Caco-2 (cell line): ENCODE data around the gene TECR. TPM values are rescaled to one million over a fixed set of nuclear protein-coding genes. Genes with fewer than 3 reads are reported as not detected.

ENCODE experiments used
- BruUV-seq: library from RNA; stranded (reverse); fragments of 400-500 nt; replicated peaks from 2 replicates; lab custom pipeline; 2021; lab: Mats Ljungman, UMichigan
- CTCF ChIA-PET: fragments of 300-600 bp; sonication (Branson Sonifier 250); formaldehyde crosslinking; loops from one replicate; lab custom pipeline; 2022; ENCODE audit warnings: antibody characterized with exemption; lab: Charles Lee
- POLR2A ChIA-PET: fragments of 300-600 bp; sonication (Branson Sonifier 250); formaldehyde crosslinking; loops from one replicate; lab custom pipeline; 2022; ENCODE audit warnings: antibody characterized with exemption; lab: Charles Lee
- DNase-seq, 2 experiments: peaks; one replicate each; pipeline versions ENCODE4 v3.0.0 to v3.0.0-alpha.2; 2020 to 2022
- H3K27me3 ChIP-seq: replicated peaks from 2 replicates; pipeline ENCODE4 v1.6.0; 2011; ENCODE audit warnings: low read length; ENCODE audit not compliant: control insufficient read depth, insufficient read depth
- H3K36me3 ChIP-seq: 2 replicates; pipeline ENCODE4 v1.5.1; 2011; ENCODE audit warnings: low read length; ENCODE audit not compliant: control insufficient read depth, insufficient read depth
- H3K4me1 ChIP-seq: fragments of 250-450 bp; sonication (Bioruptor Pico); 2 replicates; pipeline ENCODE4 v1.5.1; 2020; ENCODE audit warnings: mild to moderate bottlenecking
- H3K4me3 ChIP-seq: 2 replicates; pipeline ENCODE4 v1.5.1; 2011; ENCODE audit warnings: low read depth, mild to moderate bottlenecking, control low read depth, low read length
- H3K9me3 ChIP-seq: fragments of 250-450 bp; sonication (Bioruptor Pico); 2 replicates; pipeline ENCODE4 v1.5.1; 2020; ENCODE audit warnings: mild to moderate bottlenecking, moderate library complexity
- H3K27ac Mint-ChIP-seq: one replicate; pipeline ENCODE4 v1.8.0; 2022; ENCODE audit warnings: mixed read lengths; ENCODE audit not compliant: unreplicated experiment
- H3K27me3 Mint-ChIP-seq: one replicate; pipeline ENCODE4 v1.8.0; 2022; ENCODE audit warnings: mixed read lengths; ENCODE audit not compliant: insufficient read depth, unreplicated experiment
- H3K36me3 Mint-ChIP-seq: one replicate; pipeline ENCODE4 v1.8.0; 2022; ENCODE audit warnings: mild to moderate bottlenecking, mixed read lengths; ENCODE audit not compliant: insufficient read depth, unreplicated experiment
- H3K4me1 Mint-ChIP-seq: one replicate; pipeline ENCODE4 v1.8.0; 2022; ENCODE audit warnings: low read depth, mixed read lengths; ENCODE audit not compliant: unreplicated experiment
- H3K4me3 Mint-ChIP-seq: one replicate; pipeline ENCODE4 v1.8.0; 2022; ENCODE audit warnings: mild to moderate bottlenecking, moderate library complexity, mixed read lengths; ENCODE audit not compliant: unreplicated experiment
- H3K9me3 Mint-ChIP-seq: one replicate; pipeline ENCODE4 v1.8.0; 2022; ENCODE audit warnings: mixed read lengths; ENCODE audit not compliant: unreplicated experiment
- intact Hi-C: fragments of 100-400 bp; cut with micrococcal nuclease; formaldehyde crosslinking; loops from one replicate; pipeline ENCODE4 v1.10.0; 2022; ENCODE audit not compliant: unreplicated experiment
- total RNA-seq: library from RNA; stranded (reverse); gene quantifications from 2 replicates; pipeline ENCODE4 v1.2.3, GENCODE V29; 2022
- TF ChIP-seq, protein P1 (sequence below), 2 experiments: fragments of 200-600 bp in 1 of 2; IDR thresholded peaks; 1 replicate in 1 of 2; 2 replicates in 1 of 2; pipeline versions ENCODE4 v1.5.1 to v1.8.0; 2011 to 2022; ENCODE audit warnings: antibody characterized with exemption in 1 of 2, control low read depth in 1 of 2, inconsistent platforms in 1 of 2, low read depth in 1 of 2, low read length in 1 of 2, mild to moderate bottlenecking in 1 of 2, moderate library complexity in 1 of 2; ENCODE audit not compliant: insufficient read depth in 1 of 2, severe bottlenecking in 1 of 2, unreplicated experiment in 1 of 2

TECR gene
- total RNA-seq, 1 experiment from 2014 or later = 300 TPM

DNA sequence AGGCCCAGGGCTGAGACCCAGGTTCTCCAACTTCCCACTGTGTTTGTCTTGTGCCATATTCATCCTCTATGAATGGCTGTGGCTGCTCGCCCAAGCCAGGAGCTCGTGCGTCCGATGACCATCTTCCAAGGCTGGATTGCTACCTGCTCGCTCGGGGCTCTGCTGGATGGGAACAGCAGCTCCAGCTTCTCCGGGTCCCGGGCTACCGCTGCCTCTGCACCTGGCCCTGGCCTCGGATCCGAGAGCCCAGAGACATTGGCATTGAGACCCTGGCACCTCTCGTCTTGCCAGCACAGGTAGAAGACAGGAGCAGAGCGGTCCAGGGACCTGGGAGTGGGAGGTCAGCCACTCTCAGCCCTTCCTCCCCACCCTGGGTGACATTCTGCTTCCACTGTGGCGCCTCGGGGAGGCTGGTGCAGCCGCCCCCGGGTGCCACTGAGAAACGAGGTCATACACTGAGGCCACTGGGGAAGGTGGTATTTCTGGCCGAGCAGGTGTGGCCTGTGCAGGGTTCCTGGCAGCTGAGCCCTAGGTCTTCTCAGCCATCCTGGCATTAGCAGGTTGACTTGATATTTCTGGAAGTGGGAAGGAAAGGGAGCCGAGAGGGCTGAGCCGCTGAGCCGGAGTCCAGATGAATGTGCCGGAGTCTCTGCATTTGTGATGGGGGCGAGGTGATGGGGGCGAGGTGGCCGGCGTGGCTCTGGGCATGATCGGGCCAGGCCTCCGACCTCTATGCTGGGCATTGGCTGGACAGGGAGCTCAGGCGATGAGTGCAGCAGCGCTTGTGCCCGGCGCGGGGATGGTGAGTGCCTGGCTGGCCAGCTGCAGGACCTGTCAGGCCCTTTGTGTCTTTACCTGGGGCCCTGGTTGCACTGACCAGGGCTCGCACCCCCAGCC lies 23.9 kb downstream of the TECR start:
- POLR2A ChIA-PET = no interaction called here
- H3K36me3 ChIP-seq = peaks cover 1% of the 10 kb centered on the region; the same call in 1 of the 2 replicates
- no peaks in the 10 kb centered on the region for H3K9me3 ChIP-seq
- intact Hi-C loops = no loop called here
- Mint-ChIP-seq H3K27ac (peak overlapping the region; percentile 44), H3K36me3 (peaks cover 42% of the 10 kb centered on the region), H3K27me3 (no peaks in the 10 kb centered on the region), H3K9me3 (no peaks in the 10 kb centered on the region), H3K4me3 (no peak overlapping the region), H3K4me1 (peaks cover 13% of the 10 kb centered on the region)
- TF ChIP-seq, protein P1, sequence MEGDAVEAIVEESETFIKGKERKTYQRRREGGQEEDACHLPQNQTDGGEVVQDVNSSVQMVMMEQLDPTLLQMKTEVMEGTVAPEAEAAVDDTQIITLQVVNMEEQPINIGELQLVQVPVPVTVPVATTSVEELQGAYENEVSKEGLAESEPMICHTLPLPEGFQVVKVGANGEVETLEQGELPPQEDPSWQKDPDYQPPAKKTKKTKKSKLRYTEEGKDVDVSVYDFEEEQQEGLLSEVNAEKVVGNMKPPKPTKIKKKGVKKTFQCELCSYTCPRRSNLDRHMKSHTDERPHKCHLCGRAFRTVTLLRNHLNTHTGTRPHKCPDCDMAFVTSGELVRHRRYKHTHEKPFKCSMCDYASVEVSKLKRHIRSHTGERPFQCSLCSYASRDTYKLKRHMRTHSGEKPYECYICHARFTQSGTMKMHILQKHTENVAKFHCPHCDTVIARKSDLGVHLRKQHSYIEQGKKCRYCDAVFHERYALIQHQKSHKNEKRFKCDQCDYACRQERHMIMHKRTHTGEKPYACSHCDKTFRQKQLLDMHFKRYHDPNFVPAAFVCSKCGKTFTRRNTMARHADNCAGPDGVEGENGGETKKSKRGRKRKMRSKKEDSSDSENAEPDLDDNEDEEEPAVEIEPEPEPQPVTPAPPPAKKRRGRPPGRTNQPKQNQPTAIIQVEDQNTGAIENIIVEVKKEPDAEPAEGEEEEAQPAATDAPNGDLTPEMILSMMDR (IDR thresholded peaks at IDR 0.05; ENCODE audit: insufficient read depth in 1 of 2, low read depth in 1 of 2, low read length in 1 of 2, severe bottlenecking in 1 of 2, unreplicated experiment in 1 of 2) = no peak
- CTCF ChIA-PET = no interaction called here
- no TSS peak for BruUV-seq
- H3K27me3 ChIP-seq = no peaks in the 10 kb centered on the region
- no peak overlapping the region for H3K4me3 ChIP-seq
- H3K4me1 ChIP-seq = peaks cover 14% of the 10 kb centered on the region
- no peak for DNase-seq

GRCh38 chr19:14553939-14554243 lies 24.5 kb downstream of the TECR start:
- no peak overlapping the region for H3K27ac Mint-ChIP-seq

DNA sequence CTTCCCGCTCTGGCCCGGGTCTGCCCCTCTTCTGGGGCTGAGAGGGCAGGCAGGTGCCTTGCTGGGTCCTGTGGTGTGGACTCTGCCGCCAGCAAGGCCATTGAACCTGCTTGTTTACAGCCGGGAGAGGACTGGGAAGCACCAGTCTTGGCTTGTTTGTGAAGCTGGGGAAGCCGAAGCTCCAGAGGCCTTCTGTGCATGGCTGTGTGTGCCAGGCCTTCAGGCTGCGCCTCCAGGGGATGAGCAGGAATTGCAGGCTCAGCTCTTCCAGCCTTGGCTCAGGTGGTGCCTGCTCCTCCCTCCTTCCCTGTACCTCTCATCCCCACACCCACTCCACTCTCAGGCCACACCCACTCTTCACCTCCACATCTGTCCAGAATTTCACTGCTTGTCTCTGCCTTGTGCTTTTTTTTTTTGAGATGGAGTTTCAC lies 25.0 kb downstream of the TECR start:
- Histone ChIP-seq H3K4me3 (no peak overlapping the region), H3K4me1 (peaks cover 14% of the 10 kb centered on the region), H3K36me3 (peaks cover 1% of the 10 kb centered on the region; the same call in 1 of the 2 replicates), H3K27me3 (no peaks in the 10 kb centered on the region), H3K9me3 (no peaks in the 10 kb centered on the region)
- no peaks in the 10 kb centered on the region for H3K9me3 Mint-ChIP-seq
- H3K36me3 Mint-ChIP-seq = peaks cover 34% of the 10 kb centered on the region
- ChIA-PET POLR2A (no interaction called here), CTCF (no interaction called here)
- no peak for DNase-seq
- no peaks in the 10 kb centered on the region for H3K27me3 Mint-ChIP-seq
- peaks cover 13% of the 10 kb centered on the region for H3K4me1 Mint-ChIP-seq
- intact Hi-C loops = no loop called here
- BruUV-seq = no TSS peak
- TF ChIP-seq, protein P1 (IDR thresholded peaks at IDR 0.05; ENCODE audit: insufficient read depth in 1 of 2, low read depth in 1 of 2, low read length in 1 of 2, severe bottlenecking in 1 of 2, unreplicated experiment in 1 of 2) = no peak
- no peak overlapping the region for H3K4me3 Mint-ChIP-seq
- no peak overlapping the region for H3K27ac Mint-ChIP-seq

More at GRCh38 chr19:14553939-14554243, 24.5 kb downstream of the TECR start:
- CTCF ChIA-PET = no interaction called here
- no TSS peak for BruUV-seq
- peaks cover 38% of the 10 kb centered on the region for H3K36me3 Mint-ChIP-seq
- no peaks in the 10 kb centered on the region for H3K9me3 ChIP-seq
- TF ChIP-seq, protein P1 (IDR thresholded peaks at IDR 0.05; ENCODE audit: insufficient read depth in 1 of 2, low read depth in 1 of 2, low read length in 1 of 2, severe bottlenecking in 1 of 2, unreplicated experiment in 1 of 2) = no peak
- no peak overlapping the region for H3K4me3 Mint-ChIP-seq
- H3K9me3 Mint-ChIP-seq = no peaks in the 10 kb centered on the region
- peaks cover 13% of the 10 kb centered on the region for H3K4me1 Mint-ChIP-seq
- no peak for DNase-seq
- intact Hi-C loops = no loop called here
- H3K27me3 ChIP-seq = no peaks in the 10 kb centered on the region
- peaks cover 14% of the 10 kb centered on the region for H3K4me1 ChIP-seq
- H3K4me3 ChIP-seq = no peak overlapping the region
- POLR2A ChIA-PET = no interaction called here
- peaks cover 1% of the 10 kb centered on the region; the same call in 1 of the 2 replicates for H3K36me3 ChIP-seq
- H3K27me3 Mint-ChIP-seq = no peaks in the 10 kb centered on the region
